SW 1271 (cell line): ENCODE data around the gene ATP8B1.
A peak's percentile ranks its signal among the peaks of the same experiment; 100 is the strongest.
"Not testable (repeated sequence)": the region's sequence is repeated elsewhere in the genome, so short reads cannot be mapped to it uniquely, and the experiment has no call there.

ENCODE experiments used
- DNase-seq, 2 experiments: peaks; one replicate each; lab custom pipeline; 2025; lab: John Stamatoyannopoulos, UW

The ATP8B1 gene

DNA sequence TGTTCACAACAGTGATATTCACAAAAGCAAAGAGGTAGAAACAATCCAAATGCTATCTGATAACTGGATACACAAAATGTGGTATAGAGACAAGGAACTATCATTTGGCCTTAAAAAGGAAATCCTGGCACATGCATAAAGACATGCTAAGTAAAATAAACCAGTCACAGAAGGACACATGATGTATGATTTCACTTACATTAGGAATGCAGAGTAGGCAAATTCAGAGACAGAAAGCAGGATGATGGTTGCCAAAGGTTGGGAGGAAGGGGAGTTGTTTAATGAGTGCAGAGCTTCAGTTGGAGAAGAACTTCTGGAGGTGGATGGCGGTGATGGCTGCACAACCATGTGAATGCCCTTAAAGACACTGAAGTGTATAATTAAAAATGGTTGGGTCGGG is 38.1 kb downstream of the ATP8B1 start:
- DNase-seq = no peak

DNA sequence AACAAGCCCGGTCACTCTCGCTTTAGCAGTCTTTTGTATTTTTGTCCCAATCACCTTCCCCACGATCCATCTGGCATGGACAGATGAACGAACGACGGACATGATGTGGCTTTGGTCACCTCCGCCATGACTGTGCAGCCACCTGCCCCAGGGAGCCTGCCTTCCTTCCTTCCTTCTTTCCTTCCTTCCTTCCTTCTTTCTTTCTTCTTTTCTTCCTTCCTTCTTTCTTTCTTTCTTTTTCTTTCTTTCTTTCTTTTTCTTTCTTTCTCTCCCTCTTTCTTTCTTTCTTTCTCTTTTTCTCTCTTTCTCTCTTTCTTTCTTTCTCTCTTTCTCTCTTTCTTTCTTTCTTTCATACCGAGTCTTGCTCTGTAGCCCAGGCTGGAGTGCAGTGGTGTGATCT is 39.0 kb downstream of the ATP8B1 start:
- no peak for DNase-seq

DNA sequence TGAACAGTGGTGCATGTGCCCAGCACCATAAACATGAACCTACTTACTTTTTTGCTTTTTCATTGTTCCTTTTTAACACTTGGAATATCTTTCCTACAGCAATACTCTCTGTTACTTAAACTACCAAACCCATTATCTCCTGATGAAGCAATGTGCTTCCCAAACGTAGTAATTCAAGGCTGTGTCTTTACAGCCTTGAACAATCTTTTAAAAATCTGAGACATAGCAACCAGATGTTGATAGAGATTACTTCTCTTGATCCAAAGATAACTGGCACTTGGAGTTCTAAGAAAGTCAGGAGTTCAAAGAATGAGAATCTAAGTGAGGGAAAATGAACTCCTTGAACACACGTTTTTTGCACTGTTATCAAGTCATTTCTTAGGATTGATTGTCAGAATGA is 40.4 kb downstream of the ATP8B1 start:
- no peak for DNase-seq

DNA sequence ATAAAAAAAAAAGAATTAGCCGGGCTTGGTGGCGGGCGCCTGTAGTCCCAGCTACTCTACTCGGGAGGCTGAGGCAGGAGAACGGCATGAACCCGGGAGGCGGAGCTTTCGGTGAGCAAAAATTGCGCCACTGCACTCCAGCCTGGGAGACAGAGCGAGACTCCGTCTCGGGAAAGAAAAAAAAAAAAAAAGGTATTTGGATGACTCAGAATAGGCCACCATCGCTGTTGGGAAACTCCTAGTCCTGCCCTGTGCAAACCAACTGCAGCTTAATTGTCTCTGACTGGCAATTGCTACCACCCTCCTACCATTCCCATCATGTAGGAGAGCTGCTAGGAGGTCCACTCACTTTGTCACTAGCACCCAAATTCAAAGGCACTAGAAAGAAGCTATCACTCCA is 43.5 kb downstream of the ATP8B1 start:
- DNase-seq = no peak

DNA sequence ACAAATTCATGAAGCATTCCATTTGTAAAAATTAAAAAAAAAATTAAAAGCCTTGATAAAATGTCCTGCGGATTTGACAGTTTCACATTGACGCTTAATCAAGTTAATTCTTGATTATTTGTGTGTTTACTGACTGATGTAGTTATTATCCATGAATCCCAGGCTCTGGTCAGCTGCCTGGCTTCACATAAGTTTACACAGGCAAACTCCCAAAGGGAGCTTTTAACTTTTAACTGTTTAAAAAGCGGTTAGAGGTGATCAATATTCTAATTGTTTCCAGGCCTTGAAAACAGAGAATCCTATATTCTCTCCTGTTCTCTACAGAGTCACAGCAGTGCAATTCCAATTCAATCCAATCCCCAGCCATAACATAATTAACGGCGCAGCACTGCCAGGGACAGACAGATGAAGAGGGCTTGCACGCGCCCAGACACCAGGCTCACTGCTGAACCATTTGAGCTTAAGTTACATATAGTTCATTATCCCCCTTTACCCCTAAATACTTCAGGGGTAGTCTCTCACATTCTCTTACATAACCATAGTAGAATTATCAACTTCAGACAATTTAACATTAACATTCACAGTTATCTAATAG is 47.5 kb downstream of the ATP8B1 start:
- DNase-seq = no peak

DNA sequence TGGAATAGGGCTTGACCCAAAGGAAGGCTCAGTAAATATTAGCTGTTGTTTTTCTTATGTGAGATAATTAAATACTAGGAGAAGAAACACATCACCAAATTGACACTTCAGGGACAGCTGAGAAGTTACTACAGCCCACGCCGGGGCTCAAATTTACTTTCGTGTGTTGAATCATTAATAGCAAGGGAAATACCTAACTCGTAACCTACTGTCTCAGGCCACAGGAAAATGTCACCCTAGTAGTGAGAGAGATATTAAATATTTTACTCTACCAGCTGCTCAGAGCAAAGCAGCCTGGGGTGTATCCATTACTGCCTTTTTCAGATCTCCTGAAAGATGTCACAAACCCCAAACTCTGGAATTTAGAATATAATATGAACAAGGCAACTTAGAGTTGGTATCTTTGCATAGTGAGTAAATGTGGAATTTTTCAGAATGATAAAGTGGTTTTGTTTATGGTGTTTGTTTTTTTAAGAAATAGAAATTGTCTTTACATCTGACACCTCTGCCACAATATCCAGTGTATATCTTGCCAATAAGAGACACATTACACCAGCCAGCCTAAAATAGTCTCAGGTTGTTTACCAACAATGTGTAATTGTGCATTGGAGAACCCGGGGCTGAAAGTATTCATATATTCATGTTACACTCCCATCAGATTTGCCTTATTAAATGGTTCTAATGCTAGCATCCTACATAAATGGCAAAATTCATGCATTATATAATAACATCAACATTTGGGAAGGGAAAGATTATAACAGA is 48.4 kb downstream of the ATP8B1 start:
- DNase-seq = no peak

DNA sequence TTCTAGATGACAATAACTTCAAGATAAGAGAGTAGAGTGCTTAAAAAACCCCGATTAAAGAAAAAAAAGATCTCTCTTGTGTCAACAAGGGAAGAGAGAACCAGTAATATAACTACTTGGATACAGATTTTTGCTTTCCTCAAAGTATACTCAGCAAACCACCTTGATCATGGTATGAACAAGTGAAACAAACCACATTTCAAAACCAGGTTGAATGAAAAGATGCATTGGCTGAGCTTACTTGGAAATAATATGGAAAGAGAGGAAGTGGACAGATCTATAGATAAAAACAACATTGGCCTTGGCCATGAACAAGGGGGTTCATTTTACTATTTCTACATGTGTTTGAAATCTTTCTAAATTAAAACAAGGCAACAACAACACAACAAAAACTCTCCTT is 50.1 kb downstream of the ATP8B1 start:
- DNase-seq = no peak

DNA sequence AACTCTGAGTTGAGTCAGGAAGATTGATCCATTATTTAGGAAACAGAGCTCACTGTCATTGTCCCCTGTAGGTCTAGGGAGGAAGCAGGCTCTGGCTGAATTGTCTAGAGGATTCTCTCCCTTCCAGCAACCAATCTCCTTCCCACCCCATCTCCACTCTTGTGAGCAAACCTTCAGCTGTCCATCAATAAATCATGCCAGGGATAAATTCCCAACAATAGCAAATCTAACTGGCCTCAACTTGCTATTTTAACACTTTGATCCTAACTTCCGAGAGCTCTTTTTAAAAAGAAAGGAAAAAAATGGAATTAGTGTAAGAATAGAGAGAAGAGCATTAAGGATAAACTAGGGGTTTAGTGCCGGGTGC is 53.5 kb downstream of the ATP8B1 start:
- no peak for DNase-seq

DNA sequence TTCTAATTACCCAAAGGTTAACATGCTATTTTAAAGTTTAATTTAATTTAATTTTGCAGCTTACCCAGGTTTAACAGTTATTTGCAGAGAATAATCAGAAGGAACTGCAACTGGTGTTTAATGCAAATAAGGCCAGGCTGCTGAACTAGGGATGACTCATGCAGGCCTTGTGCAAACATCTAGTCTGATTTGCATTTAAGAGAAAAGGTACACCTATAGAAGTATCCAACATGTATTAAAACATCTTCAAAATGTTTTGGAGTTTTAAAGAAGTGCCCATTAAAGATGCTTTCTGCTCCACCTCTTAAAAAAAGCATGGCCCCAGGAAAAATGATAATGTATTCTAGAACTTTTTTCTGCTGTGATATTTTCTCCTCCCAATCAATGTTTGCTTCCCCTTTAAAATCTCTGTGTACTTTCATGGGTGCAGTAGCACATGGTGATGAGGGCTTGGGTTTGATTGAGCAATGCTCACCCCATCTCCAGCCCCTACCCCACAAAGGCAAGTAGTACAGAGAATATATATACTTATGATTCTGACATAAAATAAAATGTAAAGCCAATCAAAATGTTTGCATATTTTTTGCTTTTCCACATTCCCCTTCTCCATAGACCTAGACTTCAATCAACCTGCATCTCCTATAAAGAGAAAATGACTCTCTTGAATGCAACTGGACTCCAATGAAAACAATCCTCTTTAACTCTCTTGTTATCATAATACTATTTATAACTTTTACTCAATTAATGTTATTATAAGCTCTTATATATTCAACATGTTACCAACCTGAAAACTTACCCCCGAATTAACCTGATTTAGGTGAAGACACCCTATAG is 54.1 kb downstream of the ATP8B1 start:
- DNase-seq = no peak

DNA sequence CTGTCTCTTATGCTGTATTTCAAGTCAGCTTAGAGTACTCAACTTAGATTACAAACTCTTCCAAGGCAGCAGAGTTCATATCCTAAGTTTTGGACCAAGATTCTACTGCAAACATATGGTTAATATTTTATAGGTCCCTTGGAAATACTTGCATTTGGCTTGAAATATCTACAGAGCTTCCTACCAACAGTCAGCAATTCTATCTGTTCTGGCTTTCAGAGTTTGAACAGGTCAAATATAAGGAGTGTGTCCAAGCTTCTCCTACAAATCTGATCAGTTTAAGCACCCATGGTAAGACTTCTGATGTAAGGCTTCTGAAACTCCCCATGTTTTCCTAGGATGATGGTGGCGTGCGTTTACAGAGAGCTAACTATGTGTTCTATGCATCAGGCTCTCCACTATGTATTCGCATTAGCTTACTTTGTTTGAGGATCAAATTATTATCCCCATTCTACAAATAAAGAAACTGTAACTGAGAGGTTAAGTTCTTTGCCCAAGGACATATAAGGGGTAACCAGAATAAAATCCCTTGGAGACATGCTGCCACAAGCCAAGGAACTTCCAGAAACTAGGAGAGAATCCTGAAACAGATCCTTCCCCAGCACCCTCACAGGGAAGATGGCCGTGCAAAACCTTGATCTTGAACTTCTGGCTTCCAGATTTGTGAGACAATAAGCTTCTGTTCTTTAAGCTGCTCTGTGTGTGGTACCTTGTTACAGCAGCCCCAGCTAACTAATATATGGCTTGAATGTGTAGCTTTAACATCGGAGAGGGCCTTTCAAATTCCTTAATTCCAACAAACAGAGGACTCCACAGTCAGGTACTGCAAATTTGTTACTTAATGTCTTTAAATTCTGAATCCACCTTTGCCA is 55.1 kb downstream of the ATP8B1 start:
- DNase-seq = no peak

DNA sequence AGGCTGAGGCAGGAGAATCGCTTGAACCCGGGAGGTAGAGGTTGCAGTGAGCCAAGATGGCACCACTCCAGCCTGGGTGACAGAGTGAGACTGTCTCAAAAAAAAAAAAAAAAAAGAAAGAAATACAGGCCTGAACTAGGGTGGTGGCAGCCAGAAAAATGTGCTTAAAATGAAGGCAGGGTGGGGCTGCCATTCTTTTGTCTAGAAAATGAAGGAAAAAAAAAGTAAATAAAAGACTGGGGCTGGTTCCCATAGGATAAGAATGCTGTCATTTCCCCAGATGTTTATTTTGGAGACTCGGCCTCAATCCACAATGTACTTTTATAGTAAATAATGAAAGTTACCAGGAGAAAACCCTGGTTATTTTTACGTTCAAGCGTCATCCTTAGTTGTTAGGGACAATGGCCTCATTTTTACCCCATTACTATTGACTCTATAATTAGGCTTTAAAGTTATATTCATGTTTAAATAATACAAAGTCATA is 58.9 kb downstream of the ATP8B1 start:
- no peak for DNase-seq

DNA sequence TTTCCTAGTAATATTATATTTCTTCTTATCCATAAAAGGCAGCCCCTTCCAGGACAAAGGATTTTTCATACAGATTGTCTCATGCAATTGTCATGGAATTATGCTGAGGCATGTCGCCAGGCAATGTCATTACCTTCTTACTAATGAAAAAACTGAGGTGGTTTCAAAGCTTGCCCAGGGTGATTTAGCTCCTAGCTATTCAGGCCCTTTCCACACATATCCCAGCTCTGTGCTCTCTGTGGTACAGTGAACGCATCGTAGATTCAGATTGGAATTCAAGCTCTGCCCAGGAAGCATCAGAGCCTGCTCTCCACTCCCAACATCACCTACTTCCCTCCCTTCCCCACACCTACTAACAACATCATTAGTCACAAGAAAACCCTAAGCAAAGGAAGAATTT is 60.1 kb downstream of the ATP8B1 start:
- no peak for DNase-seq

DNA sequence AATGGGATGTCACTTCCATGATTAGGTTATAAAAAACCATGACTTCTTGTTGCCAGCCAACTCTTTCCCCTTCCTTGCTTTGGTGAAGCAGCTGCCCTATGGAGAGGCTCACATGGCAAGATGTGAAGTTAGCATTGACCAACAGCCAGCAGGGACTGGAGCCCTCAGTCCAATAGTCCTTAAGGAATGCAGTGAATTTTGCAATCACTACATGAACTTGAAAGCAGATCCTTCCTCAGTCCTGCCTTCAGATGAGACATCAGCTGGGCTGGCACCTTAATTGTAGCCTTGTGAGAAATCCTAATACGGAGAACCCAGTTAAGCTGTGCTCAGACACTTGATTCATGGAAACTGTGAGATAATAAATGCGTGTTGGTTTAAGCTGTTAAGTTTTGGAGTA is 61.8 kb downstream of the ATP8B1 start:
- DNase-seq = no peak

DNA sequence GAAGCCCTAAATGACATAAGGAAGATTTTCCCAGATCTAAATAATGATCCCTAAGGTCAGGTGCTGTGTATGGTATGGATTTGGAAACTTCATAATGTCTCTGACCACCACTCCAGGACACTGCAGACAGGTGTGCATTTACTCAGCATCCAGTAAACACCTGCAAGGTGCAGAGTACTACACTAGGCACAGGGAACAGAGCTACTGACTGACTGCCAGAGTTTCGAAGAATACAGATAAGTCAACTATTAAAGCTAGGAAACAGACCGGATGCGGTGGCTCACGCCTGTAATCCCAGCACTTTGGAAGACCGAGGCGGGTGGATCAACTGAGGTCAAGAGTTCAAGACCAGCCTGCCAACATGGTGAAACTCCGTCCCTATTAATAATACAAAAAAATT is 65.0 kb downstream of the ATP8B1 start:
- DNase-seq = no peak

DNA sequence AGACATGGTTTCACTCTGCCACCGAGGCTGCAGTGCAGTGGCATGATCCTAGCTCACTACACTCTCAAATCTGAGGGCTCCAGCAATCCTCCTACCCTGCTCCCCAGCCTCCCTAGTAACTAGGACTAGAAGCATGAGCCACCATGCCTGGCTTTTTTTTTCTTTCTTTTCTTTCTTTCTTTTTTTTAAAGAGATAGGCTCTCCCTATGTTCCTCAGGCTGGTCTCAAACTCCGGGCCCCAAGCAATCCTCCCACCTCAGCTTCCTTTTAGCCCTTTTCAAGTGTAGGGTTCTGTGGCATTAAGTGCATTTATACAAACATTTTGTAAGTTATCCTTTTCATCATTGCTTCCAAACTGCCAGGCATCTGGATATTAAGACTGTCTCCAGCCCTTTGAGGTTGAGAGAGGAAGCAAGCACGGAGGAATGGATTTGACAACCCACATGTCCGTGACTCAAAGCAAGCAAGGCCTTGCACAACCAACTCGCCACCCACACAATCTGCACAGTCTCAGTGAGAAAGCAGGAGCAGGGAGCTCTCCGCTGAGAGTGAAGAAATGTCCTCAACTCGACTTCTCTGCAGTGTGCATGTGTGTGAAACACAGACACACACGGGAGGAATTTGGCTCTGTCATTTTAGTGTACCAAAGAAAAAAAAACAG is 65.6 kb downstream of the ATP8B1 start:
- DNase-seq = no peak

DNA sequence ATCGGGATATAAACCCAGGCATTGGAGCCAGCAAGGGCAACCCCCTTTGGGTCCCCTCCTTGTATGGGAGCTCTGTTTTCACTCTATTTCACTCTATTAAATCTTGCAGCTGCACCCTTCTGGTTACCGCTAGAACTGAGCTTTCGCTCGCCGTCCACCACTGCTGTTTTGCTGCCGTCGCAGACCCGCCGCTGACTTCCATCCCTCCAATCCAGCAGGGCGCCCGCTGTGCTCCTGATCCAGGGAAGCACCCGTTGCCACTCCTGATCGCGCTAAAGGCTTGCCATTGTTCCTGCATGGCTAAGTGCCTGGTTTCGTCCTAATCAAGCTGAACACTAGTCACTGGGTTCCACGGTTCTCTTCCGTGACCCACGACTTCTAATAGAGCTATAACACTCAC is 68.1 kb downstream of the ATP8B1 start:
- DNase-seq = not testable (repeated sequence)

DNA sequence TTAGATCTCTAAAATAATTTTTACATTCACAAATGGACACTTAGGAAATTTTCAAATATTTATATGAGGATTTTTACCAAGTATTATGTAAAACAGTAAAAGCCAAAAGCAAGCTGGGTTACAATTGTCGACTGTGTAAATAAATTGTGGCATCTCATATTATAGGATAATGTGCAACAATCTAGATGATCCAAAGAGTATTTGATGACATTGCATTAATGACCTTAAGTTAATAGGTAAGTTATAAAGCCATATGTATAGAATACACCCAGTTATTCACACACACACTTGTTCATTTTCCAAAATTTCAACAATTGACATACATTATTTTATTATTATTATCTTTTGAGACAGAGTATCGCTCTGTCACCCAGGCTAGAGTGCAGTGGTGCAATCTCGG is 69.3 kb downstream of the ATP8B1 start:
- DNase-seq = no peak

DNA sequence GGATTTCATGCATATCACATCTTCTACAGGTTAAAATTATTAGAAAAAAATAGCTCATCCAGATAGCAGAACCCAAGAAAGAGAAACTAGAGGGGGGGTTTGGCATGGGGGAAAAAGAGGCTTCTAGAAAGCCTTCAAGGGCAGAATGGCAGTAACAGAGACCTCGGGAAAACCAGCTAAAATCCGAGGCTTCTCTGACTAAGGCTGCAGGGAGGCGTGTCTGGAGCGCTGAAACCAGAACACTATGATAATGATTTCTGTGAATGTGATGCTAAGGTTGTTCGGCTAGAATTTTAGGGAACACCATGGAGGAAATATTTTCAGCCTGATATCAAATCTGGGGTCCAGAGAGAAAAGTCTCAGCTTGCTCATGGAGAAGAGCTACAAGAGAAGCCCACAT is 73.0 kb downstream of the ATP8B1 start:
- DNase-seq = no peak

DNA sequence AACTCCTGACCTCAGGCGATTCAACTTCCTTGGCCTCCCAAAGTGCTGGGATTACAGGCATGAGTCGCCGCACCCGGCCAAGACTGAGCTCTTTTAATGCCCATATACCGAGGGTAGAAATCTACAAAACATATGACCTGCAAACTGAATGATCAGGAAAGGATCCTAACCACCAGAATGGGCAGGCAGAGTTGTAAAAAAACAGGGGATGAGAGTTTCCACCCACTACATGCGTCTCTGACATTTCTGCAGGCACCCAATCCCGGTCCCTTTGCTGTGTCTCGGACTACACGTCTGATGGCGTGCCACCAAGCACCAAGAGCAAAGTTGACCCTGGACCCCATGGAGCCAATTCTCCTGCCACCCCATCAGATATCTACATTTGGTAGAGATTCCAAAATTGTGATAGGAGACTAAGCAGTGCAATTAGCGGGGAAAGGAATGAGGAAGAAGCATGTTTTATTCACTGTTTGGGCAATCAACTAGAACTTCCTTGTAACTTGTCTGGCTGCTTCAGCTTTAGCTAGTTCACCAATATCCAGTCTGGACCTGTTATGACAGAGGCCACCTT is 74.1 kb downstream of the ATP8B1 start:
- DNase-seq = no peak

DNA sequence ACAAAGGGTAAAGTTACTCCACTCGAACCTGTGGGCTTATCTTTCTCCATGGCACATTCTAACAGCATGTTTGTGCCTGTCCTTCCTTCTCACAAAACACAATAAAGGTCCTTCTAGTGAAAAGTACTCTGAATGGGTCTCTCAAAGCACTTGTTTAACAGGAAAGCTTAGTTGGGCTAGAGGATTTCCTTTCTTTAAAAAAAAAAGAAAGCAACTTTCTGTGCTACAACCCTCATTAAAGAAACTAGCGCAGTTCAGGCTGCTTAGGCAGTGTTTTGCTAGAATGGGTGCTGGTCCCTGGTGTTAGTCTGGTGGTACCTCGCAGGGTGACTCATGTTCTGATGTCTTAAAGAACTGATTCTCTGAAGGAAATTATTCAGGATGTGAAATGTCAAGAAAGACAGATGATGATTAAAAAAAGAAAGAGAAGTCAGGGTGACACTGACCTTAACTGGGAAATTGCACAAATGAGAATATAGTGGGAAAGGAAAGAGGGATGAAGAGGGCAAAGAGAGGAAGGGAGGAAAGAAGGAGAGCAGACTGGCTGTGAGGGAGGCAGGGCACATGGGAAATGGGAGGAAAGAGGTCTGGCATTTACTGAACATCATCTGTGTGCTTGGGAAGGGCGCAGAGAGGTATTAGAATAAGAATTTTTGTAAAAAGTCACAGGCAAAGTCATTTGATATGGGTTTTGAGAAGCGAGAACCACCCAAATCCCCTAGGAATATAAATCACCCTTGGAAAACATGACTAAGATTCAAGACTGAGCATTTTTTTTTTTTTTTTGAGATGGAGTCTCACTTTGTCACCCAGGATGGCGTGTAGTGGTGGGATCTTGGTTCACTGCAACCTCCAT is 74.9 kb downstream of the ATP8B1 start:
- peak in 1 of 2 experiments; percentile 16 for DNase-seq
